B cell (primary cell): ENCODE data around the gene DHX40. TPM values are rescaled to one million over a fixed set of nuclear protein-coding genes. Genes with fewer than 3 reads are reported as not detected.
"Not testable (repeated sequence)": the region's sequence is repeated elsewhere in the genome, so short reads cannot be mapped to it uniquely, and the experiment has no call there.

ENCODE experiments used
- ATAC-seq: fragments of 200-7000 bp; cut with Tn5 transposase; one replicate; pipeline ENCODE4 v1.10.0; 2021; ENCODE audit warnings: low read depth, mild to moderate bottlenecking, moderate number of reproducible peaks, moderate library complexity
- CTCF ChIA-PET: fragments of 350-600 bp; sonication (Branson Sonifier 250); formaldehyde crosslinking; loops from one replicate; lab custom pipeline; 2021; ENCODE audit warnings: antibody characterized with exemption, inconsistent platforms; lab: Charles Lee
- POLR2A ChIA-PET: fragments of 350-600 bp; sonication (Branson Sonifier 250); formaldehyde crosslinking; loops from one replicate; lab custom pipeline; 2021; ENCODE audit warnings: antibody characterized with exemption; lab: Charles Lee
- DNase-seq: peaks from one replicate; pipeline ENCODE4 v3.0.0; 2013
- H2AFZ ChIP-seq: 2 replicates; pipeline ENCODE4 v1.6.1; 2012; ENCODE audit warnings: mild to moderate bottlenecking, low read depth, low read length; ENCODE audit not compliant: insufficient read depth, poor library complexity, severe bottlenecking
- H3K27ac ChIP-seq, 2 donors: 1 replicate in 1 of 2; 2 replicates in 1 of 2; pipeline ENCODE4 v1.5.1; 2012 to 2013; ENCODE audit warnings: low read length in 2 of 2, mild to moderate bottlenecking in 2 of 2, moderate library complexity in 1 of 2
- H3K27me3 ChIP-seq, 4 experiments: fragments of 200-600 bp in 1 of 4; sonication (generic) in 1 of 4; replicated peaks in 1 of 4; 1 replicate in 2 of 4; 2 replicates in 2 of 4; pipeline versions ENCODE4 v1.6.1 to v1.7.0; 2013 to 2016; ENCODE audit warnings: low read length in 3 of 4, mild to moderate bottlenecking in 2 of 4, mixed read lengths in 1 of 4, moderate library complexity in 1 of 4; ENCODE audit not compliant: insufficient read depth in 4 of 4, control insufficient read depth in 3 of 4; ENCODE audit errors: control extremely low read depth in 1 of 4
- H3K36me3 ChIP-seq, 2 experiments: replicated peaks in 1 of 2; 1 replicate in 1 of 2; 2 replicates in 1 of 2; pipeline versions ENCODE4 v1.6.1 to v1.7.1; 2013; ENCODE audit warnings: low read length in 1 of 2; ENCODE audit not compliant: insufficient read depth in 2 of 2, control insufficient read depth in 1 of 2; ENCODE audit errors: control extremely low read depth in 1 of 2, extremely low read depth in 1 of 2
- H3K4me1 ChIP-seq, 2 donors: fragments of 200-600 bp in 1 of 2; sonication (generic) in 1 of 2; 1 replicate in 1 of 2; 2 replicates in 1 of 2; pipeline versions ENCODE4 v1.5.1 to v1.6.1; 2013 to 2017; ENCODE audit warnings: low read length in 2 of 2; ENCODE audit not compliant: control insufficient read depth in 2 of 2, insufficient read depth in 2 of 2
- H3K4me2 ChIP-seq: replicated peaks from 2 replicates; pipeline ENCODE3; 2012; ENCODE audit warnings: mild to moderate bottlenecking, low read depth, low read length; ENCODE audit not compliant: poor library complexity, severe bottlenecking
- H3K4me3 ChIP-seq, 5 experiments: fragments of 200-600 bp in 1 of 5; sonication (generic) in 1 of 5; 1 replicate in 3 of 5; 2 replicates in 2 of 5; pipeline versions ENCODE4 v1.5.1 to v1.7.0; 2011 to 2016; ENCODE audit warnings: low read length in 4 of 5, mild to moderate bottlenecking in 4 of 5, low read depth in 2 of 5, control low read depth in 1 of 5, moderate library complexity in 1 of 5; ENCODE audit not compliant: insufficient read depth in 1 of 5; ENCODE audit errors: control extremely low read depth in 1 of 5, extremely low read depth in 1 of 5
- H3K79me2 ChIP-seq: fragments of 200-600 bp; sonication (generic); one replicate; pipeline ENCODE4 v1.6.0; 2016; ENCODE audit warnings: low read length; ENCODE audit not compliant: control insufficient read depth, insufficient read depth
- H3K9ac ChIP-seq: fragments of 200-600 bp; sonication (generic); 2 replicates; pipeline ENCODE4 v1.6.1; 2017; ENCODE audit warnings: mild to moderate bottlenecking, low read length, moderate library complexity
- H3K9me3 ChIP-seq, 3 donors: one replicate each; pipeline versions ENCODE4 v1.6.1 to v1.7.1; 2013; ENCODE audit warnings: low read length in 2 of 3; ENCODE audit not compliant: control insufficient read depth in 2 of 3, insufficient read depth in 1 of 3; ENCODE audit errors: control extremely low read depth in 1 of 3
- H4K20me1 ChIP-seq: 2 replicates; pipeline ENCODE4 v1.6.0; 2012; ENCODE audit warnings: mild to moderate bottlenecking, low read length; ENCODE audit not compliant: insufficient read depth, control insufficient read depth, poor library complexity, severe bottlenecking
- H3K27ac Mint-ChIP-seq: one replicate; pipeline ENCODE4 v1.8.0; 2021; ENCODE audit warnings: mixed read lengths
- H3K27me3 Mint-ChIP-seq: one replicate; pipeline ENCODE4 v1.8.0; 2021; ENCODE audit warnings: mixed read lengths
- H3K4me1 Mint-ChIP-seq: one replicate; pipeline ENCODE4 v1.8.0; 2021; ENCODE audit warnings: mixed read lengths
- H3K4me3 Mint-ChIP-seq: one replicate; pipeline ENCODE4 v1.8.0; 2021; ENCODE audit warnings: mixed read lengths
- H3K9me3 Mint-ChIP-seq: one replicate; pipeline ENCODE4 v1.8.0; 2022; ENCODE audit warnings: mixed read lengths; ENCODE audit not compliant: insufficient read depth
- EZH2 ChIP-seq: IDR thresholded peaks from 2 replicates; pipeline ENCODE4 v1.6.1; 2012; ENCODE audit warnings: borderline replicate concordance, low read depth, mild to moderate bottlenecking, moderate library complexity, low read length; ENCODE audit not compliant: insufficient read depth, poor library complexity, severe bottlenecking
- WGBS: methylation state at CpG from one replicate; pipeline ENCODE4 v1.1.5; 2013; ENCODE audit warnings: missing lambda C conversion rate; ENCODE audit not compliant: insufficient coverage; 5-methylcytosine and 5-hydroxymethylcytosine counted together
- intact Hi-C: fragments of 100-400 bp; cut with micrococcal nuclease; formaldehyde crosslinking; loops from one replicate; pipeline ENCODE4 v1.10.0; 2022
- polyA plus RNA-seq: library from polyadenylated mRNA; depleted of rRNA; stranded (reverse); fragments of >200 nt; gene quantifications from 2 replicates; pipeline ENCODE4 v1.2.3, GENCODE V29; 2012
- total RNA-seq, 2 donors: library from RNA; stranded (reverse); fragments of 120-200 nt in 1 of 2; gene quantifications; 1 replicate in 1 of 2; 2 replicates in 1 of 2; pipeline versions ENCODE4 v1.2.3 to v1.2.4, GENCODE V29; 2013 to 2022
- TF ChIP-seq, protein P1 (sequence below): fragments of 200-600 bp; IDR thresholded peaks from one replicate; pipeline ENCODE4 v1.8.0; 2022; ENCODE audit warnings: antibody characterized with exemption, mild to moderate bottlenecking

The DHX40 gene
- total and polyA plus RNA-seq, 2 donors (not counting 1 experiment from before 2014, with no cell fraction given), result 10.4 to 28.7 TPM

DNA sequence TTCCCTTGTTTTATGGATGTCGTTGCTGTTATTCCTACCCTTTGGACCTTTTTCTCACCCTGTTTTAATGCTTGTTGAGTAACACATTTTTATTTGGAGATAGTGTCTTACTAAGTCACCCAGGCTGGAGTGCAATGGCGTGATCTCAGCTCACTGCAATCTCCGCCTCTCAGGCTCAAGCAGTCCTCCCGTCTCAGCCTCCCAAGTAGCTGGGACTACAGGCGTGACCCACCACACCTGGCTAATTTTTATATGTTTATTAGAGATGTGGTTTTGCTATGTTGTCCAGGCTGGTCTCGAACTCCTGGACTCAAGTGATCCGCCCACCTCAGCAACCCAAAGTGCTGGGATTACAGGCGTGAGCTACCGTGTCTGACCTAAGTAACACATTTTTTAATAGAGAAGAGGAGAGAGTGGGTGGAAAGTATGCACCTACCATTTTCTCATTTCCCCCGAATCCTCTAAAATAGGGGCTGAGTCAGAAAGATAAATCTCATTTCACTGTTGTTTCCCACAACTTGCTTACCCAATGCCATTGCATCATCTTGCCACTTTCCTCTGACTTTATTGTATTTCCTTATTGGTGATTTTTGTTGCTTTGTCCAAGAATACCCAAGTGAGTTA, 7.0 kb downstream of the DHX40 start:
- H3K9me3 Mint-ChIP-seq, result no peaks in the 10 kb centered on the region
- no peaks in the 10 kb centered on the region for H3K27me3 Mint-ChIP-seq
- DNase-seq, result no peak
- peaks cover 4% of the 10 kb centered on the region for H3K79me2 ChIP-seq
- ChIA-PET CTCF (interaction anchor here (0.6 kb wide), 1 partner anchor 262 kb away, joined by 3 read pairs; no protein-coding TSS in a partner anchor), POLR2A (interaction anchor here (0.6 kb wide), 1 partner anchor 266 kb away, joined by 6 read pairs; no protein-coding TSS in a partner anchor)
- no peak for ATAC-seq
- no peak overlapping the region for H3K27ac Mint-ChIP-seq
- WGBS, result 90% methylated on average over 5 of the region's 10 CpGs
- no peak overlapping the region for H3K4me3 Mint-ChIP-seq
- no peak for TF ChIP-seq EZH2
- TF ChIP-seq, protein P1, sequence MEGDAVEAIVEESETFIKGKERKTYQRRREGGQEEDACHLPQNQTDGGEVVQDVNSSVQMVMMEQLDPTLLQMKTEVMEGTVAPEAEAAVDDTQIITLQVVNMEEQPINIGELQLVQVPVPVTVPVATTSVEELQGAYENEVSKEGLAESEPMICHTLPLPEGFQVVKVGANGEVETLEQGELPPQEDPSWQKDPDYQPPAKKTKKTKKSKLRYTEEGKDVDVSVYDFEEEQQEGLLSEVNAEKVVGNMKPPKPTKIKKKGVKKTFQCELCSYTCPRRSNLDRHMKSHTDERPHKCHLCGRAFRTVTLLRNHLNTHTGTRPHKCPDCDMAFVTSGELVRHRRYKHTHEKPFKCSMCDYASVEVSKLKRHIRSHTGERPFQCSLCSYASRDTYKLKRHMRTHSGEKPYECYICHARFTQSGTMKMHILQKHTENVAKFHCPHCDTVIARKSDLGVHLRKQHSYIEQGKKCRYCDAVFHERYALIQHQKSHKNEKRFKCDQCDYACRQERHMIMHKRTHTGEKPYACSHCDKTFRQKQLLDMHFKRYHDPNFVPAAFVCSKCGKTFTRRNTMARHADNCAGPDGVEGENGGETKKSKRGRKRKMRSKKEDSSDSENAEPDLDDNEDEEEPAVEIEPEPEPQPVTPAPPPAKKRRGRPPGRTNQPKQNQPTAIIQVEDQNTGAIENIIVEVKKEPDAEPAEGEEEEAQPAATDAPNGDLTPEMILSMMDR, result no peak
- intact Hi-C loops, result no loop called here
- H3K4me3 ChIP-seq, result no peak overlapping the region
- H3K27ac ChIP-seq, result no peak overlapping the region
- no peaks in the 10 kb centered on the region for H3K27me3 ChIP-seq
- peaks cover 6 to 21% of the 10 kb centered on the region in 2 experiments for H3K36me3 ChIP-seq
- no peak overlapping the region for H3K9ac ChIP-seq
- H2AFZ ChIP-seq, result no peak overlapping the region
- H4K20me1 ChIP-seq, result no peaks in the 10 kb centered on the region
- no peak overlapping the region for H3K4me2 ChIP-seq
- no peaks in the 10 kb centered on the region for H3K9me3 ChIP-seq
- H3K4me1 Mint-ChIP-seq, result peaks cover under 1% of the 10 kb centered on the region
- H3K4me1 ChIP-seq, result no peaks in the 10 kb centered on the region

DNA sequence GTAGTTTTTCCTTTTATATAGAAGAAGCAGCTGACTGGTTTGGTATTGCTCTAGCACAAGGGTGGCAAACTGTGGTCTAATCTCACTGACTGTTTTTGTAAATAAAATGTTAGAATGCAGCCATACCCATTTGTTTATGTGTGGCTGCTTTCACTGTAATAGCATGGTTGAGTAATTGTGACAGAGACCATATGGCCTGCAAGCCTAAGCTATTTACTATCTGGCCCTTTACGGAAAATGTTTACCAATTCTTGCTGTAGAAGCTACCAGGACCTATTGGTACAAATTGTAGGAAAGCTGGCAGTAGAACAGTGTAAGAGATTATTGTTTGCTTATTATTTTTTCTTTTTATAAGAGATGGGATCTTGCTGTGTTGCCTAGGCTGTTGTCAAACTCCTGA, 18.8 kb downstream of the DHX40 start:
- H3K9ac ChIP-seq, H3K27ac Mint-ChIP-seq, H3K4me1 ChIP-seq, H3K4me1 Mint-ChIP-seq, H3K27ac ChIP-seq, H3K9me3 Mint-ChIP-seq, CTCF ChIA-PET, H4K20me1 ChIP-seq, intact Hi-C loops, H3K4me3 Mint-ChIP-seq, POLR2A ChIA-PET, H3K27me3 Mint-ChIP-seq, H3K4me2 ChIP-seq, H3K36me3 ChIP-seq, H3K4me3 ChIP-seq, H3K27me3 ChIP-seq, H3K79me2 ChIP-seq, H2AFZ ChIP-seq, ATAC-seq, H3K9me3 ChIP-seq, DNase-seq: not testable (repeated sequence)
- whole genome bisulfite sequencing, result no CpG with 5 or more reads among the region's 1 CpG
